ENCODE measurements around the gene ASAP2.

- TF ChIP-seq, protein P1, sequence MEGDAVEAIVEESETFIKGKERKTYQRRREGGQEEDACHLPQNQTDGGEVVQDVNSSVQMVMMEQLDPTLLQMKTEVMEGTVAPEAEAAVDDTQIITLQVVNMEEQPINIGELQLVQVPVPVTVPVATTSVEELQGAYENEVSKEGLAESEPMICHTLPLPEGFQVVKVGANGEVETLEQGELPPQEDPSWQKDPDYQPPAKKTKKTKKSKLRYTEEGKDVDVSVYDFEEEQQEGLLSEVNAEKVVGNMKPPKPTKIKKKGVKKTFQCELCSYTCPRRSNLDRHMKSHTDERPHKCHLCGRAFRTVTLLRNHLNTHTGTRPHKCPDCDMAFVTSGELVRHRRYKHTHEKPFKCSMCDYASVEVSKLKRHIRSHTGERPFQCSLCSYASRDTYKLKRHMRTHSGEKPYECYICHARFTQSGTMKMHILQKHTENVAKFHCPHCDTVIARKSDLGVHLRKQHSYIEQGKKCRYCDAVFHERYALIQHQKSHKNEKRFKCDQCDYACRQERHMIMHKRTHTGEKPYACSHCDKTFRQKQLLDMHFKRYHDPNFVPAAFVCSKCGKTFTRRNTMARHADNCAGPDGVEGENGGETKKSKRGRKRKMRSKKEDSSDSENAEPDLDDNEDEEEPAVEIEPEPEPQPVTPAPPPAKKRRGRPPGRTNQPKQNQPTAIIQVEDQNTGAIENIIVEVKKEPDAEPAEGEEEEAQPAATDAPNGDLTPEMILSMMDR (IDR thresholded peaks at IDR 0.05; ENCODE audit: low read length), result no peak
- TF ChIP-seq EZH2 (optimal IDR thresholded peaks at IDR 0.05; ENCODE audit: low read depth, low read length), result no peak
- TF ChIP-seq EZH2phosphoT487 (IDR thresholded peaks at IDR 0.05; ENCODE audit: low read length), result no peak
These were observed 188.2 kb downstream of the ASAP2 start for GRCh38 chr2:9394816-9395215.
